Endothelial cell of umbilical vein (primary cell): ENCODE data around the gene NR0B2. TPM values are rescaled to one million over a fixed set of nuclear protein-coding genes. Genes with fewer than 3 reads are reported as not detected.
"Not testable (repeated sequence)": the region's sequence is repeated elsewhere in the genome, so short reads cannot be mapped to it uniquely, and the experiment has no call there.

Source experiments
- BruUV-seq: library from RNA; stranded (reverse); fragments of 400-500 nt; replicated peaks from 2 replicates; lab custom pipeline; 2021; lab: Mats Ljungman, UMichigan
- CTCF ChIA-PET: fragments of 300-600, 350-600 bp; sonication (Branson Sonifier 250); formaldehyde crosslinking; loops from one replicate; lab custom pipeline; 2021; ENCODE audit warnings: antibody characterized with exemption, inconsistent platforms; lab: Charles Lee
- POLR2A ChIA-PET: fragments of 300-600, 350-600 bp; sonication (Branson Sonifier 250); formaldehyde crosslinking; loops from one replicate; lab custom pipeline; 2021; ENCODE audit warnings: antibody characterized with exemption, inconsistent platforms; lab: Charles Lee
- DNase-seq: peaks from one replicate; pipeline ENCODE4 v3.0.0-alpha.2; 2011; ENCODE audit warnings: low read depth, low spot score
- FAIRE-seq: peaks from 2 replicates; lab custom pipeline; 2011; peaks lifted over from hg19 to GRCh38; lab: Jason Lieb, UNC
- H2AFZ ChIP-seq: 2 replicates; pipeline ENCODE4 v1.6.0; 2012; ENCODE audit warnings: low read depth, low read length, control low read depth, inconsistent platforms
- H3K27ac ChIP-seq: 2 replicates; pipeline ENCODE4 v1.5.1; 2011; ENCODE audit warnings: low read depth, mild to moderate bottlenecking, control low read depth, low read length, moderate library complexity; ENCODE audit not compliant: insufficient read depth
- H3K27me3 ChIP-seq, 2 experiments: 2 replicates each; pipeline versions ENCODE4 v1.6.0 to v1.6.1; 2011; ENCODE audit warnings: low read length in 2 of 2, mixed read lengths in 1 of 2; ENCODE audit not compliant: control insufficient read depth in 2 of 2, insufficient read depth in 2 of 2
- H3K36me3 ChIP-seq, 2 experiments: 2 replicates in 1 of 2; 3 replicates in 1 of 2; pipeline ENCODE4 v1.5.1; 2011; ENCODE audit warnings: low read length in 2 of 2, mild to moderate bottlenecking in 1 of 2, moderate library complexity in 1 of 2; ENCODE audit not compliant: control insufficient read depth in 2 of 2, insufficient read depth in 2 of 2; ENCODE audit errors: extremely low read depth in 1 of 2
- H3K4me1 ChIP-seq: 3 replicates; pipeline ENCODE4 v1.5.1; 2011; ENCODE audit warnings: mild to moderate bottlenecking, low read length; ENCODE audit not compliant: control insufficient read depth, insufficient read depth; ENCODE audit errors: extremely low read depth
- H3K4me2 ChIP-seq: 2 replicates; pipeline ENCODE4 v1.6.1; 2011; ENCODE audit warnings: low read length, control low read depth, mixed read lengths; ENCODE audit not compliant: insufficient read depth
- H3K4me3 ChIP-seq, 3 experiments: fragments of 200-600 bp in 1 of 3; sonication (generic), shearing (Covaris generic) in 1 of 3; replicated peaks in 1 of 3; 2 replicates each; pipeline ENCODE4 v1.5.1; 2011 to 2016; ENCODE audit warnings: control low read depth in 3 of 3, low read length in 3 of 3, mild to moderate bottlenecking in 2 of 3, inconsistent platforms in 1 of 3, low read depth in 1 of 3, moderate library complexity in 1 of 3; ENCODE audit not compliant: insufficient read depth in 1 of 3
- H3K79me2 ChIP-seq: 2 replicates; pipeline ENCODE4 v1.6.0; 2012; ENCODE audit warnings: low read length, inconsistent platforms; ENCODE audit not compliant: control insufficient read depth, insufficient read depth
- H3K9ac ChIP-seq: replicated peaks from 2 replicates; pipeline ENCODE3; 2011; ENCODE audit warnings: low read length, control low read depth; ENCODE audit not compliant: insufficient read depth; ENCODE audit errors: extremely low read depth
- H3K9me1 ChIP-seq: replicated peaks from 3 replicates; pipeline ENCODE4 v1.6.0; 2011; ENCODE audit warnings: mild to moderate bottlenecking, low read length; ENCODE audit not compliant: control insufficient read depth, insufficient read depth; ENCODE audit errors: extremely low read depth
- H3K9me3 ChIP-seq: replicated peaks from 2 replicates; pipeline ENCODE4 v1.5.1; 2012; ENCODE audit warnings: low read length, inconsistent platforms; ENCODE audit not compliant: control insufficient read depth, insufficient read depth
- H4K20me1 ChIP-seq: replicated peaks from 2 replicates; pipeline ENCODE3; 2011; ENCODE audit warnings: mild to moderate bottlenecking, low read length; ENCODE audit not compliant: control insufficient read depth, insufficient read depth; ENCODE audit errors: extremely low read depth
- EZH2 ChIP-seq: IDR thresholded peaks from 2 replicates; pipeline ENCODE4 v1.6.1; 2012; ENCODE audit warnings: borderline replicate concordance, low read depth, mild to moderate bottlenecking, moderate library complexity, low read length, inconsistent platforms; ENCODE audit not compliant: severe bottlenecking
- FOS ChIP-seq: IDR thresholded peaks from 2 replicates; pipeline ENCODE4 v1.6.1; 2011; ENCODE audit warnings: mild to moderate bottlenecking, low read length, moderate library complexity, borderline replicate concordance; ENCODE audit not compliant: insufficient read depth
- GATA2 ChIP-seq: IDR thresholded peaks from 2 replicates; pipeline ENCODE4 v1.7.0; 2011; ENCODE audit warnings: low read depth, mild to moderate bottlenecking, moderate library complexity, mixed read lengths, low read length; ENCODE audit not compliant: insufficient read length, insufficient read depth
- JUN ChIP-seq: IDR thresholded peaks from 2 replicates; pipeline ENCODE4 v1.6.1; 2011; ENCODE audit warnings: borderline replicate concordance, low read depth; ENCODE audit not compliant: insufficient read length, insufficient read depth
- MYC ChIP-seq: IDR thresholded peaks from one replicate; pipeline ENCODE4 v1.6.1; 2011; ENCODE audit warnings: mild to moderate bottlenecking, low read depth, low read length
- POLR2A ChIP-seq: IDR thresholded peaks from 2 replicates; pipeline ENCODE4 v1.6.1; 2012; ENCODE audit warnings: low read depth, mild to moderate bottlenecking, control low read depth, low read length
- POLR2AphosphoS5 ChIP-seq: IDR thresholded peaks from 2 replicates; pipeline ENCODE4 v1.6.1; 2012; ENCODE audit warnings: low read depth, mild to moderate bottlenecking, control low read depth, low read length, moderate library complexity; ENCODE audit not compliant: insufficient read depth
- dilution Hi-C: fragments of 300-500 bp; cut with MboI; formaldehyde crosslinking; loops from one replicate; pipeline ENCODE4 v1.15.0; 2019; ENCODE audit warnings: low sequenced_read_pairs; ENCODE audit not compliant: extremely low pct_ligation_motif_present
- intact Hi-C: fragments of 100-400 bp; cut with micrococcal nuclease; formaldehyde crosslinking; loops from one replicate; pipeline ENCODE4 v1.10.0; 2022
- polyA plus RNA-seq, 4 experiments: library from polyadenylated mRNA; depleted of rRNA in 3 of 4; stranded (reverse) in 3 of 4; unstranded in 1 of 4; fragments of >200 nt; gene quantifications; 2 replicates each; pipeline versions ENCODE4 v1.2.1 to v1.2.3, GENCODE V29; 2011 to 2012; ENCODE audit warnings: missing spikeins in 1 of 4
- total RNA-seq: library from RNA; stranded (reverse); gene quantifications from 2 replicates; pipeline ENCODE4 v1.2.3, GENCODE V29; 2021
- TF ChIP-seq, protein P1 (sequence below): IDR thresholded peaks from 2 replicates; pipeline ENCODE4 v1.6.1; 2011; ENCODE audit not compliant: insufficient read depth, insufficient read length
- TF ChIP-seq, protein P2 (sequence below), 2 donors: IDR thresholded peaks; 1 replicate in 1 of 2; 2 replicates in 1 of 2; pipeline ENCODE4 v1.5.1; 2011; ENCODE audit warnings: low read length in 2 of 2, mild to moderate bottlenecking in 2 of 2, moderate library complexity in 2 of 2, control low read depth in 1 of 2, inconsistent platforms in 1 of 2, low read depth in 1 of 2; ENCODE audit not compliant: insufficient read depth in 1 of 2; ENCODE audit errors: extremely low read depth in 1 of 2

NR0B2 gene
- total and polyA plus RNA-seq, 2 donors (not counting 3 experiments of a cell fraction or from before 2014, with no cell fraction given), result not detected

DNA sequence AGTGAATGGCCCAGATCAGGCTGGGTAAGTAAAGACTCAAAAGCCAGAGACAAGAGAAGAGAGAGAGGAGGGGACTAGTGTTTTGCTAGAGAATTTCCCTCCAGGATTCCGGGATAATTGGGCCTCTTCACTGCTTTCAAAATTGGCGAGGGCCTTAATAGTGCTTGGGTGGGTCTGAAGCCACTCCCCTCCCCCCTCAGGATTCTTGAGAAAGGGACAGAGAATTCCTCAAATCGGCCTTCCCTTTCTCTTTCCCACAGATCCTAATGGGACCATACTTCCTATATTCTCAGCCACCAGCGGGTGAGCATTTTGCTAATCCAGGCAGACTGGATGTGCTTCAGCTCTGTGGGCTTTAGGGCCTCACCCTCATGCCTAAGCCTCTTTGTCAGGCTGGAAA lies 38.9 kb downstream of the NR0B2 start:
- H3K9ac ChIP-seq, result no peak overlapping the region
- dilution Hi-C loops (no loop called here), intact Hi-C loops (no loop called here)
- no peak overlapping the region for H3K27ac ChIP-seq
- FAIRE-seq (no peak), DNase-seq (no peak)
- TF ChIP-seq POLR2AphosphoS5 (no peak), FOS (no peak), POLR2A (no peak), EZH2 (no peak), GATA2 (no peak), MYC (no peak), JUN (no peak)
- TF ChIP-seq, protein P1, sequence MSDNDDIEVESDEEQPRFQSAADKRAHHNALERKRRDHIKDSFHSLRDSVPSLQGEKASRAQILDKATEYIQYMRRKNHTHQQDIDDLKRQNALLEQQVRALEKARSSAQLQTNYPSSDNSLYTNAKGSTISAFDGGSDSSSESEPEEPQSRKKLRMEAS, result no peak
- TF ChIP-seq, protein P2, sequence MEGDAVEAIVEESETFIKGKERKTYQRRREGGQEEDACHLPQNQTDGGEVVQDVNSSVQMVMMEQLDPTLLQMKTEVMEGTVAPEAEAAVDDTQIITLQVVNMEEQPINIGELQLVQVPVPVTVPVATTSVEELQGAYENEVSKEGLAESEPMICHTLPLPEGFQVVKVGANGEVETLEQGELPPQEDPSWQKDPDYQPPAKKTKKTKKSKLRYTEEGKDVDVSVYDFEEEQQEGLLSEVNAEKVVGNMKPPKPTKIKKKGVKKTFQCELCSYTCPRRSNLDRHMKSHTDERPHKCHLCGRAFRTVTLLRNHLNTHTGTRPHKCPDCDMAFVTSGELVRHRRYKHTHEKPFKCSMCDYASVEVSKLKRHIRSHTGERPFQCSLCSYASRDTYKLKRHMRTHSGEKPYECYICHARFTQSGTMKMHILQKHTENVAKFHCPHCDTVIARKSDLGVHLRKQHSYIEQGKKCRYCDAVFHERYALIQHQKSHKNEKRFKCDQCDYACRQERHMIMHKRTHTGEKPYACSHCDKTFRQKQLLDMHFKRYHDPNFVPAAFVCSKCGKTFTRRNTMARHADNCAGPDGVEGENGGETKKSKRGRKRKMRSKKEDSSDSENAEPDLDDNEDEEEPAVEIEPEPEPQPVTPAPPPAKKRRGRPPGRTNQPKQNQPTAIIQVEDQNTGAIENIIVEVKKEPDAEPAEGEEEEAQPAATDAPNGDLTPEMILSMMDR (IDR thresholded peaks at IDR 0.05; ENCODE audit: extremely low read depth in 1 of 2, insufficient read depth in 1 of 2, low read depth in 1 of 2, low read length in 2 of 2), result no peak
- no peaks in the 10 kb centered on the region for H3K4me1 ChIP-seq
- peaks cover 6 to 16% of the 10 kb centered on the region in 2 experiments for H3K36me3 ChIP-seq
- no TSS peak for BruUV-seq
- no peaks in the 10 kb centered on the region for H3K79me2 ChIP-seq
- no peak overlapping the region for H3K4me2 ChIP-seq
- no peaks in the 10 kb centered on the region for H3K9me3 ChIP-seq
- no peaks in the 10 kb centered on the region for H4K20me1 ChIP-seq
- H3K4me3 ChIP-seq, result no peak overlapping the region
- POLR2A ChIA-PET, result no interaction called here
- no peaks in the 10 kb centered on the region for H3K27me3 ChIP-seq
- no peaks in the 10 kb centered on the region for H3K9me1 ChIP-seq
- H2AFZ ChIP-seq, result no peak overlapping the region
- CTCF ChIA-PET, result interaction anchor here (0.6 kb wide), 1 partner anchor 65 kb away, joined by 3 read pairs; no protein-coding TSS in a partner anchor

DNA sequence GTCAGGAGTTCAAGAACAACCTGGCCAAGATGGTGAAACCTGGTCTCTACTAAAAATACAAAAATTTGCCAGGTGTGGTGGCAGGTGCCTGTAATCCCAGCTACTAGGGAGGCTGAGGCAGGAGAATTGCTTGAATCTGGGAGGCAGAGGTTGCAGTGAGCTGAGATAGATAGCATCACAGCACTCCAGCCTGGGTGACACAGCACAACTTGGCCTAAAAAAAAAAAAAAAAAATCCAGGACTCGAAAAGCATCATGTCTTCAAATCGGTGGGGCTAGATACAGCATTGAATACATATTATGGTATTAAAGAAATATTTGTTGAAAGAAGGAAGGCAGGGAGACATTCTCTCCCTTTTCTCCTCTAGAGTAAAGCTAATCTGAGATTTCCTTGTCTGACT lies 40.7 kb downstream of the NR0B2 start:
- H3K4me2 ChIP-seq, intact Hi-C loops, H3K4me3 ChIP-seq, H3K79me2 ChIP-seq, H3K9ac ChIP-seq, H3K9me3 ChIP-seq, POLR2A ChIA-PET, H3K9me1 ChIP-seq, H3K4me1 ChIP-seq, H3K27ac ChIP-seq, H2AFZ ChIP-seq, H3K36me3 ChIP-seq, BruUV-seq, H4K20me1 ChIP-seq, H3K27me3 ChIP-seq, dilution Hi-C loops, DNase-seq: not testable (repeated sequence)
- CTCF ChIA-PET, result interaction anchor here (0.6 to 1.7 kb wide), 4 partner anchors 10 to 271 kb away, joined by 3 to 5 read pairs (median 4); no protein-coding TSS in a partner anchor
- peak; percentile 21 for FAIRE-seq
